ENCODE measurements around the gene TMC5. TPM values are rescaled to one million over a fixed set of nuclear protein-coding genes. Genes with fewer than 3 reads are reported as not detected.

TMC5 gene
- total and polyA plus RNA-seq, 2 of the 13 experiments (the other 11 are each of a cell fraction or from before 2014, with no cell fraction given) = 0.09 to 0.41 TPM

DNA sequence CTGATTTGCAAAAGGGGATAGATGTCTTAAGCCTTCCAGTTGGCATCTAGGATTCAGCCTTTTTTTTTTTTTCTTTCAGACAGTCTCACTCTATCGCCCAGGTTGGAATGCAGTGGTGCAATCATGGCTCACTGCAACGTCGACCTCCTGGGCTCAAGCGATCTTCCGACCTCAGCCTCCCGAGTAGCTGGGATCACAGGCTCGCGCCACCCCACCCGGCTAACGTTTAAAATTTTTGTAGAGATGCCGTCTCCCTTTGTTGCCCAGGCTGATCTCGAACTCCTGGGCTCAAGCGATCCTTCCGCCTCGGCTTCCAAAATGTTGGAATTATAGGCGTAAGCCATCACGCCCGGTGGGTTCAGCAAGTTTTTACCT, 105.5 kb downstream of the TMC5 start (continued):
- TF ChIP-seq HNF1A (IDR thresholded peaks at IDR 0.05; ENCODE audit: low read depth) = no peak
- 0 out of 2 replicates have a peak, but pooled peaks have one; percentile 0 for TF ChIP-seq HNF1A (CRISPR knock-in tag; IDR thresholded peaks at IDR 0.05; ENCODE audit: borderline replicate concordance)
- TF ChIP-seq JDP2 (CRISPR knock-in tag; IDR thresholded peaks at IDR 0.05; ENCODE audit: borderline replicate concordance) = no peak
- TF ChIP-seq PHF20 (CRISPR knock-in tag; IDR thresholded peaks at IDR 0.05) = no peak; the same call in 1 of the 2 replicates
- TF ChIP-seq ZBTB39 (CRISPR knock-in tag; IDR thresholded peaks at IDR 0.05) = no peak
- TF ChIP-seq, protein P1, sequence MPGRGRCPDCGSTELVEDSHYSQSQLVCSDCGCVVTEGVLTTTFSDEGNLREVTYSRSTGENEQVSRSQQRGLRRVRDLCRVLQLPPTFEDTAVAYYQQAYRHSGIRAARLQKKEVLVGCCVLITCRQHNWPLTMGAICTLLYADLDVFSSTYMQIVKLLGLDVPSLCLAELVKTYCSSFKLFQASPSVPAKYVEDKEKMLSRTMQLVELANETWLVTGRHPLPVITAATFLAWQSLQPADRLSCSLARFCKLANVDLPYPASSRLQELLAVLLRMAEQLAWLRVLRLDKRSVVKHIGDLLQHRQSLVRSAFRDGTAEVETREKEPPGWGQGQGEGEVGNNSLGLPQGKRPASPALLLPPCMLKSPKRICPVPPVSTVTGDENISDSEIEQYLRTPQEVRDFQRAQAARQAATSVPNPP (CRISPR knock-in tag; IDR thresholded peaks at IDR 0.05) = no peak
- TF ChIP-seq KDM6A (CRISPR knock-in tag; IDR thresholded peaks at IDR 0.05; ENCODE audit: low read depth) = no peak
- no peak for TF ChIP-seq ZNF180 (CRISPR knock-in tag; IDR thresholded peaks at IDR 0.05; ENCODE audit: borderline replicate concordance, low read depth)
- TF ChIP-seq, protein P2, sequence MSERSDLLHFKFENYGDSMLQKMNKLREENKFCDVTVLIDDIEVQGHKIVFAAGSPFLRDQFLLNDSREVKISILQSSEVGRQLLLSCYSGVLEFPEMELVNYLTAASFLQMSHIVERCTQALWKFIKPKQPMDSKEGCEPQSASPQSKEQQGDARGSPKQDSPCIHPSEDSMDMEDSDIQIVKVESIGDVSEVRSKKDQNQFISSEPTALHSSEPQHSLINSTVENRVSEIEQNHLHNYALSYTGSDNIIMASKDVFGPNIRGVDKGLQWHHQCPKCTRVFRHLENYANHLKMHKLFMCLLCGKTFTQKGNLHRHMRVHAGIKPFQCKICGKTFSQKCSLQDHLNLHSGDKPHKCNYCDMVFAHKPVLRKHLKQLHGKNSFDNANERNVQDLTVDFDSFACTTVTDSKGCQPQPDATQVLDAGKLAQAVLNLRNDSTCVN (CRISPR knock-in tag; IDR thresholded peaks at IDR 0.05; ENCODE audit: borderline replicate concordance) = no peak
- TF ChIP-seq ZNF136 (CRISPR knock-in tag; IDR thresholded peaks at IDR 0.05; ENCODE audit: low read depth) = 0 out of 2 replicates have a peak, but pooled peaks have one; percentile 43
- 0 out of 2 replicates have a peak, but pooled peaks have one; percentile 16 for TF ChIP-seq HNF4A (CRISPR knock-in tag; IDR thresholded peaks at IDR 0.05)
- no peak for TF ChIP-seq ZNF792 (CRISPR knock-in tag; IDR thresholded peaks at IDR 0.05)
- TF ChIP-seq TCF12 (IDR thresholded peaks at IDR 0.05) = no peak
- TF ChIP-seq TCF12 (CRISPR knock-in tag; IDR thresholded peaks at IDR 0.05) = no peak
- no peak for TF ChIP-seq ZNF274 (CRISPR knock-in tag; IDR thresholded peaks at IDR 0.05)
- TF ChIP-seq TFAP4 (IDR thresholded peaks at IDR 0.05; ENCODE audit: borderline replicate concordance, low read depth) = no peak
- TF ChIP-seq SOX13 (IDR thresholded peaks at IDR 0.05) = no peak
- no peak for TF ChIP-seq SOX13 (CRISPR knock-in tag; conservative IDR thresholded peaks at IDR 0.05 in 1 of 2, IDR thresholded peaks at IDR 0.05 in 1 of 2)
- TF ChIP-seq NFRKB (IDR thresholded peaks at IDR 0.05) = no peak
- no peak for TF ChIP-seq TGIF2 (CRISPR knock-in tag; IDR thresholded peaks at IDR 0.05)
